AML-193 (cell line): ENCODE data around the gene AMY2B.
"Not testable (repeated sequence)": the region's sequence is repeated elsewhere in the genome, so short reads cannot be mapped to it uniquely, and the experiment has no call there.

Experiments
- DNase-seq, 2 experiments: peaks; one replicate each; lab custom pipeline; 2025; lab: John Stamatoyannopoulos, UW

AMY2B gene

GRCh38 chr1:103627436-103627835, 56.0 kb downstream of the AMY2B start:
- DNase-seq = not testable (repeated sequence)
